22Rv1 (cell line): ENCODE results near the gene WDR70.
"Not testable (repeated sequence)": the region's sequence is repeated elsewhere in the genome, so short reads cannot be mapped to it uniquely, and the experiment has no call there.

ENCODE experiments used
- H3K27ac ChIP-seq: fragments of 450-650 bp; 2 replicates; pipeline ENCODE4 v1.5.1; 2017
- CTCF ChIP-seq: fragments of 450-650 bp; IDR thresholded peaks from 2 replicates; pipeline ENCODE4 v1.5.1; 2017; ENCODE audit warnings: mild to moderate bottlenecking
- ZFX ChIP-seq: fragments of 450-650 bp; IDR thresholded peaks from 2 replicates; pipeline ENCODE4 v1.6.1; 2017; ENCODE audit warnings: antibody characterized with exemption, borderline replicate concordance

WDR70 gene

DNA sequence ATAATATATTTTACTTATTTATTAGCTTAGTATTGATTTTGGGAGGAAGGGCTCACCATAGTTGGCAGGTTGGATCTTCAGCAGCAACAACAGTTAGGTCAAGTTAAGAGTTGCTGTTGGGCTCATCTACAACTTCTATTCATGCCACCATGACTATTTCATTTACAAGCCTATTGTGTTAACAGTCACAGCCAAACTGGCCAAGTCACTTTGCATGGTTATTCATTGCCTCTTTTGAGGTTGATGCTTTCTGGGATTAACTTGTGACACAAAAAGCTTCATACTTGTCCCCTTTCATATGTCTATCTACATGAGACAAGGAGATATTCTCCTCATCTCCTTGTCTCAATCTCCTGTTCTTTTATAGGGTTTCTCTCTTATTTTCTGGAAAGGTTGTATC, 98.3 kb downstream of the WDR70 start:
- no peak overlapping the region for H3K27ac ChIP-seq
- no peak for TF ChIP-seq CTCF

DNA sequence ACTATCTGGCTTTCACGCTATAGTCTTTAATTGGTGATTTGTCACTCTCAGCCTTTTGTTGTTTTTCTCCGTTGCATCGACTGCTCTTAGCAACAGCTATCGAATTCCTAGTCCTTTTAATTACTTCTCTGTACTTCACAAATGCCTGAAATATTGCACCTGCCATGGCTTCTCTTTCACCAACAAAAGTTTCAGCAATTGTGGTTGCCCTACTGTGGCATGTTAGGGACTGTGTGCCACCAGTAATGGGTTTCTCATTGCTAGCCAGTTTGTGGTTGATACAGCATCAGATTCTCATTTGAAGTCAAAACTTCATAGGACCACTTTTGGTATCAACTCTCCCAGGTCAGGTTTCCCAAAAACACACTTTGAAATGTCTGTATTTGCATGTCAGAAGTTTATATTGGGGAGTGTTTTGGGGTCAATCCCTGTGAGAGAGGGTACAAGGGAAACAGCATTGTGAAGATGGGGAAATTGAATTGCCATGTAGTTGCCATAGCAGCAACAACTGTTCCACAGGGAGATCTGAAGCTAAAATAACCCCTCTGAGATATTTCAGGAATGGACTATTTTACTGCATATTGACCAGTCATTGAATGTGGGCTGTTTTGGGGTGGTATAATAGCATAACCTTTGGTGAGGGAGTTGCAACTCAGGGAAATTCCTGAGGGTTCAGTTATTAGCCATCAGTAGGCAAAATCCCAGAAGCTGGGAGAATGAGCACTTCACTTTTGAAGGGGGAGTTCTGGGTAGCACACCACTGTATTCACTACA, 99.2 kb downstream of the WDR70 start:
- no peak for TF ChIP-seq ZFX
- no peak for TF ChIP-seq CTCF

GRCh38 chr5:37481395-37481794, 102.3 kb downstream of the WDR70 start:
- H3K27ac ChIP-seq: not testable (repeated sequence)

More for the DNA sequence above, 99.2 kb downstream of the WDR70 start:
- H3K27ac ChIP-seq: no peak overlapping the region

DNA sequence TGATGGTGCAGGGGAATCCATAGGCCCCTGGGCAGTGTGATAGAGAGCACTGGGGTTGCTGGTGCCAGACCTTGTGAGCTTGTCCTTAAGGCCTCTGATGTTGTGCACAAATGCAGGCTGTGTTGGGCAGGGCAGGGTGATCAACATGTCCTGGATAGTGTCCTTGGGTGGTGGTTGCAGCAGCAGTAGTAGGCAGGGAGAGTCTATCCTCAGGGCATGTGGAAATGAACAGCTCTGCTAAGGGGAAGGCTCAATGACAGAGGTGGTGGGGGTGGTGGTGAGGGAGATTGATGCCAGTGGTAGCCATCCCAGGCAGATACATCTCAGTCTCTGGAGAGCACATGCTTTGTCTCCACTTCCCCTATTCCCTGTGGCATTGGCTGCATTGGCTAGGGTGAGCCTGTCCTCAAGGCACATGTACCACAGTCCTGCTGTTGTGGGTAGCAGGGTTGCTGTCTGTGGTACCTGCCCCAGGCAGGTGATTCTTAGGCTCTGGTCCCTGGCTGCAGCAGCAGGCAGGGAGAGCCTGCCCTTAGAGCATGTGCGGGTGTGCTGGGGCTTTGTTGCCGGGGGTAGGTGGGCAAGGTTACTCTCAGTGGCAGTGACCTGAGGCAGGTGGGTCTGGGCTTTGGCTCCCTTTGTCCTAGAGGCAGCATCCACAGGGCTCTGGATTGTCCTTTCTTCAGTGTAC, 111.1 kb downstream of the WDR70 start:
- no peak for TF ChIP-seq CTCF
- no peak overlapping the region for H3K27ac ChIP-seq

GRCh38 chr5:37490931-37491330, 111.8 kb downstream of the WDR70 start:
- H3K27ac ChIP-seq: 0 out of 2 replicates have a peak overlapping the region, but pooled peaks have one; percentile 8
- no peak for TF ChIP-seq ZFX
- no peak for TF ChIP-seq CTCF

DNA sequence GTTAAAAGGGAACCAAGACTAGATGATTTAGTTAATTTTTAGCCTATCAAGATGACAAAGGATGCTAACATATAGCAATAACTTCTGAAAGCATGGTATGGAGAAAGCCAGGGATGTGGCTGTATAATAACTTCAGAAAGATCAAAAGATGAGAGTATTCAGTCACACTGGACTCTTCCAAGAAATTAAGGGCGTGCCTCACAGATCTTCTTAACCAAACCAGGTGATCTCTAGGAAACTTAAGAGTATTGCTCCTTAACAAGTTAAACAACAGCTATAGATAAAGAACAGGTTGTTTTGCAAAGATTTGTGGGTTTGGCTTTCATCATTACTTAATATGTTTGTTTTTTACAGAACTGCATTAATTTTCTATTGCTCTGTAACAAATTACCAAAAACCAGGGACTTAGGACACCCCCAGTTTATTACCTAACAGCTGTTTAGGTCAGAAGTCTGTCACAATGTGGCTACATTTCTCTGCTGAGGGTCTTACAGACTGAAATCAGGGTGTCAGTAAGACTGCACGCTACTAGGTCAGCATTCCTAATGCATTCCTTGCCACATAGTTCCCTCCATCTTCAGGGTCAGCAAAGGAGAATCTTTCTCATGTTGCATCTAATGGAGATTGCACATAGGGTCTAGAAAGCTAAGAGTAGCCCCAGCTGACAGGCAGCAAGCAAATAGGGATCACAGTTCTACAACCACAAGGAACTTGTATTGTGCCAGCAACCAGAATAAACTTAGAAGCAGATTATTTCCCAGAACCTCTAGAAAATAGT, 113.8 kb downstream of the WDR70 start:
- H3K27ac ChIP-seq: peak overlapping the region; percentile 87; the same call in 1 of the 2 replicates
- no peak for TF ChIP-seq CTCF
- TF ChIP-seq ZFX: no peak

- H3K27ac ChIP-seq: peak overlapping the region; percentile 87
- no peak for TF ChIP-seq CTCF
- TF ChIP-seq ZFX: no peak
Observed at GRCh38 chr5:37494756-37495155, 115.6 kb downstream of the WDR70 start.
